MM.1S (cell line): ENCODE measurements around the gene ZNF425.

Source experiments
- EZH2 ChIP-seq: fragments of 300-600 bp; sonication (generic); optimal IDR thresholded peaks from 2 replicates; pipeline ENCODE3; 2017; ENCODE audit warnings: low read depth, mild to moderate bottlenecking, antibody characterized with exemption, low read length, mixed read lengths
- EZH2phosphoT487 ChIP-seq: fragments of 300-600 bp; sonication (generic); IDR thresholded peaks from 2 replicates; pipeline ENCODE4 v1.6.1; 2018; ENCODE audit warnings: antibody characterized with exemption, low read length
- TF ChIP-seq, protein P1 (sequence below): fragments of 300-600 bp; sonication (generic); IDR thresholded peaks from 2 replicates; pipeline ENCODE4 v1.5.1; 2016; ENCODE audit warnings: antibody characterized with exemption, low read length, mixed read lengths

DNA sequence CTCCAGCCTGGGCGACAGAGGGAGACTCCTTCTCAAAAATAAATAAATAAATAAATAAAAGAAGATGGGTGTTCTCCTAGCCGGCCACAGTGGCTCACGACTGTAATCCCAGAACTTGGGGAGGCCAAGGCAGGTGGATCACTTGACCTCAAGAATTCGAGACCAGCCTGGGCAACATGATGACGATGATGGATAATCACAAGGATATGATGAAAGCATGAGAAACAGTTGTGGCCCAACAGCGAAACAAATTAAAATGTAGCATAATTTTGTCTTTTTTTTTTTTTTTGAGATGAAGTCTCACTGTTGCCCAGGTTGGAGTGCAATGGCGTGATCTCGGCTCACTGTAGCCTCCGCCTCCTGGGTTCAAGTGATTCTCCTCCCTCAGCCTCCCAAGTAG is 48.5 kb downstream of the ZNF425 start:
- TF ChIP-seq, protein P1, sequence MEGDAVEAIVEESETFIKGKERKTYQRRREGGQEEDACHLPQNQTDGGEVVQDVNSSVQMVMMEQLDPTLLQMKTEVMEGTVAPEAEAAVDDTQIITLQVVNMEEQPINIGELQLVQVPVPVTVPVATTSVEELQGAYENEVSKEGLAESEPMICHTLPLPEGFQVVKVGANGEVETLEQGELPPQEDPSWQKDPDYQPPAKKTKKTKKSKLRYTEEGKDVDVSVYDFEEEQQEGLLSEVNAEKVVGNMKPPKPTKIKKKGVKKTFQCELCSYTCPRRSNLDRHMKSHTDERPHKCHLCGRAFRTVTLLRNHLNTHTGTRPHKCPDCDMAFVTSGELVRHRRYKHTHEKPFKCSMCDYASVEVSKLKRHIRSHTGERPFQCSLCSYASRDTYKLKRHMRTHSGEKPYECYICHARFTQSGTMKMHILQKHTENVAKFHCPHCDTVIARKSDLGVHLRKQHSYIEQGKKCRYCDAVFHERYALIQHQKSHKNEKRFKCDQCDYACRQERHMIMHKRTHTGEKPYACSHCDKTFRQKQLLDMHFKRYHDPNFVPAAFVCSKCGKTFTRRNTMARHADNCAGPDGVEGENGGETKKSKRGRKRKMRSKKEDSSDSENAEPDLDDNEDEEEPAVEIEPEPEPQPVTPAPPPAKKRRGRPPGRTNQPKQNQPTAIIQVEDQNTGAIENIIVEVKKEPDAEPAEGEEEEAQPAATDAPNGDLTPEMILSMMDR, result no peak
- TF ChIP-seq EZH2 (no peak), EZH2phosphoT487 (no peak)
